Testis (tissue), 2 donors: ENCODE measurements around the gene CHPF.

Experiments used
- POLR2A ChIP-seq: fragments of 450-650 bp; IDR thresholded peaks from one replicate; pipeline ENCODE4 v1.6.1; 2017; ENCODE audit warnings: antibody characterized with exemption, mild to moderate bottlenecking, moderate library complexity
- TF ChIP-seq, protein P1 (sequence below), 3 experiments: fragments of 450-650 bp in 2 of 3; fragments of 200-600 bp in 1 of 3; sonication (generic) in 1 of 3; IDR thresholded peaks; one replicate each; pipeline ENCODE4 v1.5.1; 2016 to 2019; ENCODE audit warnings: antibody characterized with exemption in 3 of 3, mild to moderate bottlenecking in 2 of 3, moderate library complexity in 1 of 3

DNA sequence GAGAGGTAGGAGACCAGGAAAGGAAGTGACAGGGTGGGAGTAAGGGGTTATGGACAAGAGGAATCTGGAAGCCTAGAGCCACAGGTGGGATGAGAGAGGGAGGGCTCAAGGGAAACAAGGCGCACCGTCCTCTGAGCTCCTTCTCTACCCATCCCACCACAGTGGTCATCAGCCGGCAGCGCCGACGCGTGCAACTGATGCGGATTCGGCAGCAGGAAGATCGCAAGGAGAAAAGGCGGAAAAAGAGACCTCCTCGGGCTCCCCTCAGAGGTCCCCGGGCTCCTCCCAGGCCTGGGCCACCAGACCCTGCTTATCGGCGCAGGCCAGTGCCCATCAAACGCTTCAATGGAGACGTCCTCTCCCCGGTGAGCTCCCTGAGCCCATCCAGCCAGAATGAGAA, 5.4 kb upstream of the CHPF start:
- TF ChIP-seq, protein P1, sequence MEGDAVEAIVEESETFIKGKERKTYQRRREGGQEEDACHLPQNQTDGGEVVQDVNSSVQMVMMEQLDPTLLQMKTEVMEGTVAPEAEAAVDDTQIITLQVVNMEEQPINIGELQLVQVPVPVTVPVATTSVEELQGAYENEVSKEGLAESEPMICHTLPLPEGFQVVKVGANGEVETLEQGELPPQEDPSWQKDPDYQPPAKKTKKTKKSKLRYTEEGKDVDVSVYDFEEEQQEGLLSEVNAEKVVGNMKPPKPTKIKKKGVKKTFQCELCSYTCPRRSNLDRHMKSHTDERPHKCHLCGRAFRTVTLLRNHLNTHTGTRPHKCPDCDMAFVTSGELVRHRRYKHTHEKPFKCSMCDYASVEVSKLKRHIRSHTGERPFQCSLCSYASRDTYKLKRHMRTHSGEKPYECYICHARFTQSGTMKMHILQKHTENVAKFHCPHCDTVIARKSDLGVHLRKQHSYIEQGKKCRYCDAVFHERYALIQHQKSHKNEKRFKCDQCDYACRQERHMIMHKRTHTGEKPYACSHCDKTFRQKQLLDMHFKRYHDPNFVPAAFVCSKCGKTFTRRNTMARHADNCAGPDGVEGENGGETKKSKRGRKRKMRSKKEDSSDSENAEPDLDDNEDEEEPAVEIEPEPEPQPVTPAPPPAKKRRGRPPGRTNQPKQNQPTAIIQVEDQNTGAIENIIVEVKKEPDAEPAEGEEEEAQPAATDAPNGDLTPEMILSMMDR (IDR thresholded peaks at IDR 0.05) = no peak
- no peak for TF ChIP-seq POLR2A
